KMS-11 (cell line): ENCODE results near the gene CDKN1C.

ENCODE experiments used
- H2AFZ ChIP-seq: fragments of 200-600 bp; sonication (generic); 2 replicates; pipeline ENCODE4 v1.6.1; 2016; ENCODE audit warnings: antibody characterized with exemption, mixed run types, low read depth
- H3K27ac ChIP-seq: fragments of 200-600 bp; sonication (generic); 2 replicates; pipeline ENCODE4 v1.6.1; 2016; ENCODE audit warnings: mild to moderate bottlenecking, mixed run types
- H3K27me3 ChIP-seq: fragments of 200-600 bp; sonication (generic); 2 replicates; pipeline ENCODE4 v1.6.1; 2017; ENCODE audit warnings: mild to moderate bottlenecking, low read depth, mixed run types, moderate library complexity; ENCODE audit not compliant: insufficient read depth
- H3K36me3 ChIP-seq: fragments of 200-600 bp; sonication (generic); 2 replicates; pipeline ENCODE4 v1.6.1; 2017; ENCODE audit warnings: mild to moderate bottlenecking, mixed run types; ENCODE audit not compliant: insufficient read depth
- H3K4me1 ChIP-seq: fragments of 200-600 bp; sonication (generic); 2 replicates; pipeline ENCODE4 v1.6.1; 2016; ENCODE audit warnings: mild to moderate bottlenecking, low read depth, mixed run types; ENCODE audit not compliant: poor library complexity, severe bottlenecking
- H3K4me2 ChIP-seq: fragments of 200-600 bp; sonication (generic); 2 replicates; pipeline ENCODE4 v1.7.0; 2016; ENCODE audit warnings: mild to moderate bottlenecking, mixed run types
- H3K4me3 ChIP-seq: fragments of 200-600 bp; sonication (generic); IDR thresholded peaks from 2 replicates; pipeline ENCODE4 v1.6.1; 2017; ENCODE audit warnings: low read depth, low read length, mixed read lengths; ENCODE audit not compliant: insufficient read depth
- H3K79me2 ChIP-seq: fragments of 200-600 bp; sonication (generic); 2 replicates; pipeline ENCODE4 v1.6.1; 2016; ENCODE audit warnings: low read depth, mixed run types; ENCODE audit not compliant: insufficient read depth
- H3K9ac ChIP-seq: fragments of 200-600 bp; sonication (generic); 2 replicates; pipeline ENCODE4 v1.6.1; 2016; ENCODE audit warnings: mild to moderate bottlenecking, mixed run types
- H4K20me1 ChIP-seq: fragments of 200-600 bp; sonication (generic); 2 replicates; pipeline ENCODE4 v1.6.1; 2016; ENCODE audit warnings: mild to moderate bottlenecking, mixed run types; ENCODE audit not compliant: insufficient read depth
- CTCF ChIP-seq: fragments of 200-600 bp; sonication (generic); conservative IDR thresholded peaks from 2 replicates; pipeline ENCODE4 v1.6.1; 2017; ENCODE audit warnings: low read depth, mild to moderate bottlenecking, antibody characterized with exemption, low read length, moderate library complexity, mixed read lengths

The CDKN1C gene

GRCh38 chr11:2846470-2846869 is 39.1 kb downstream of the CDKN1C start:
- no peak overlapping the region for H3K4me3 ChIP-seq
- H3K9ac ChIP-seq, result no peak overlapping the region
- H3K79me2 ChIP-seq, result no peaks in the 10 kb centered on the region
- H3K4me2 ChIP-seq, result no peak overlapping the region
- no peaks in the 10 kb centered on the region for H3K27me3 ChIP-seq
- H3K4me1 ChIP-seq, result no peaks in the 10 kb centered on the region
- no peak overlapping the region for H3K27ac ChIP-seq
- H4K20me1 ChIP-seq, result no peaks in the 10 kb centered on the region
- no peaks in the 10 kb centered on the region for H3K36me3 ChIP-seq
- no peak for TF ChIP-seq CTCF
- H2AFZ ChIP-seq, result no peak overlapping the region

- no peak overlapping the region for H2AFZ ChIP-seq
- no peak overlapping the region for H3K4me2 ChIP-seq
- no peak for TF ChIP-seq CTCF
- H3K79me2 ChIP-seq, result no peaks in the 10 kb centered on the region
- no peaks in the 10 kb centered on the region for H4K20me1 ChIP-seq
- no peak overlapping the region for H3K4me3 ChIP-seq
- H3K4me1 ChIP-seq, result no peaks in the 10 kb centered on the region
- no peak overlapping the region for H3K27ac ChIP-seq
- no peak overlapping the region for H3K9ac ChIP-seq
- no peaks in the 10 kb centered on the region for H3K27me3 ChIP-seq
- H3K36me3 ChIP-seq, result no peaks in the 10 kb centered on the region
Observed at GRCh38 chr11:2846056-2846455, 39.5 kb downstream of the CDKN1C start.

DNA sequence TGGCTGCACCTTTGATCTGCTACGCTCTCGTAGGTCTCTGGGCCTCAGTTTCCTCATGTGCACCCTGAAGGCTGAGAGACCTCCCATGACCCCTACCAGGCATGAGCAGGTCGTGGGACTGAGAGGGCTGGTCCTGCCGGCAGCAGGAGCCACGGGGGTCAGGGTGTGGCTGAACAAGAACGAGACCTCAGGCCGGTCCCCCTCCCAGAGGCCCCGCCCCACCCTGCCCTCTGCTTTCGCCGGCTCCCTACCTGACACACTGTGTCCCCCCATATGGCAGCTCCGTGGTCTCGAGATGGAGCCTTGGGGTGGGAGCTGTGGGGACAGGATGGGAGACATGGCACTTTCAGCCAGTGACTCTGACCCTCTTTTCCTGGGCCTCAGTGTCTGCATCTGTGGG is 40.6 kb downstream of the CDKN1C start:
- Histone ChIP-seq H3K79me2 (no peaks in the 10 kb centered on the region), H3K27me3 (no peaks in the 10 kb centered on the region), H3K36me3 (no peaks in the 10 kb centered on the region), H3K27ac (no peak overlapping the region), H3K4me2 (no peak overlapping the region), H3K4me3 (no peak overlapping the region), H4K20me1 (no peaks in the 10 kb centered on the region), H2AFZ (no peak overlapping the region), H3K9ac (no peak overlapping the region), H3K4me1 (no peaks in the 10 kb centered on the region)
- no peak for TF ChIP-seq CTCF

GRCh38 chr11:2844116-2844842 is 41.3 kb downstream of the CDKN1C start:
- H3K9ac ChIP-seq, result no peak overlapping the region
- no peaks in the 10 kb centered on the region for H3K79me2 ChIP-seq
- H3K36me3 ChIP-seq, result no peaks in the 10 kb centered on the region
- no peak overlapping the region for H3K27ac ChIP-seq
- TF ChIP-seq CTCF, result no peak
- no peak overlapping the region for H3K4me2 ChIP-seq
- H2AFZ ChIP-seq, result no peak overlapping the region
- no peaks in the 10 kb centered on the region for H3K27me3 ChIP-seq
- no peak overlapping the region for H3K4me3 ChIP-seq
- no peaks in the 10 kb centered on the region for H4K20me1 ChIP-seq
- H3K4me1 ChIP-seq, result no peaks in the 10 kb centered on the region
